SJSA1 (cell line): Measurements from ENCODE around the gene DNM2. TPM values are rescaled to one million over a fixed set of nuclear protein-coding genes. Genes with fewer than 3 reads are reported as not detected.
"Not testable (repeated sequence)": the region's sequence is repeated elsewhere in the genome, so short reads cannot be mapped to it uniquely, and the experiment has no call there.

ENCODE experiments used
- DNase-seq, 2 experiments: peaks; one replicate each; pipeline ENCODE4 v3.0.0-alpha.2; 2015 to 2020; ENCODE audit warnings: low spot score in 2 of 2, low read depth in 1 of 2
- H3K27ac ChIP-seq: fragments of 250-450 bp; sonication (Bioruptor Pico); 2 replicates; pipeline ENCODE4 v1.5.1; 2020; ENCODE audit warnings: mild to moderate bottlenecking, moderate library complexity
- H3K27me3 ChIP-seq: fragments of 250-450 bp; sonication (Bioruptor Pico); replicated peaks from 2 replicates; pipeline ENCODE4 v1.5.1; 2020; ENCODE audit warnings: mild to moderate bottlenecking, moderate library complexity
- H3K36me3 ChIP-seq: fragments of 250-450 bp; sonication (Bioruptor Pico); 2 replicates; pipeline ENCODE4 v1.5.1; 2020; ENCODE audit warnings: mild to moderate bottlenecking
- H3K4me1 ChIP-seq: fragments of 250-450 bp; sonication (Bioruptor Pico); replicated peaks from 2 replicates; pipeline ENCODE4 v1.6.1; 2021; ENCODE audit warnings: mild to moderate bottlenecking
- H3K4me3 ChIP-seq: fragments of 250-450 bp; sonication (Bioruptor Pico); 2 replicates; pipeline ENCODE4 v1.5.1; 2020; ENCODE audit warnings: mild to moderate bottlenecking
- H3K9me3 ChIP-seq: fragments of 250-450 bp; sonication (Bioruptor Pico); replicated peaks from 2 replicates; pipeline ENCODE4 v1.5.1; 2020; ENCODE audit warnings: mild to moderate bottlenecking
- total RNA-seq: library from RNA; depleted of rRNA; stranded (reverse); fragments of >200 nt; shearing (Covaris generic); gene quantifications from 2 replicates; pipeline ENCODE4 v1.2.3, GENCODE V29; 2014

The DNM2 gene
- total RNA-seq, 1 experiment from 2014 or later, result 58.4 TPM

DNA sequence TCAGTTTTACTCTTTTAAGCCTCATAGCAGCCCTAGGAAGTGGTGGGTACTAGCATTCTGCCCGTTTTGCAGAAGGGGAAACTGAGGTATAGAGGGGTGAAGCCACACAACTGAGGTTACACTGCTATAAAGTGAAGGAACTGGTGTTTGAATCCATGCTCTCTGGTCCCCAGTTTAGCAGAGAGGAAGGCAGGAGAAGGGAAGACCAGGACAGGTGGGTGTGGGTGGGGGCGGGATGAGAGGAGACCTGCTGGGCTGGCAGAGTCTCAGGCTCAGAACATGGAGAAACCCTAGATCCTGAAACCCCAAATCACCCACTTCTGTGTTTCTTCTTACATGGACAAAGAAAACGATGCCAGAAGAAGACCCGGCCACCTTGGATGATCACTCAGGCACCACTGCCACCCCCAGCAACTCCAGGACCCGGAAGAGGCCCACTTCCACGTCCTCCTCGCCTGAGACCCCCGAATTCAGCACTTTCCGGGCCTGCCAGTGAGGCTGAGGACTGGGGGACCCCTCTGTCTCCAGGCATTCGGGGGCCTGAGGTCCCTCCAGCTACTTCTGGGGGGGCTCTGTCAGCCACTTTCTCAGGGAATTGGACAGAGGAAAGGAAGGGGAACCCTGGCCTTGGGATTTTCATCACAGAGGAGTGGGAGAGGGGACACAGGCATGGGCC lies 151.1 kb downstream of the DNM2 start:
- Histone ChIP-seq H3K9me3 (no peaks in the 10 kb centered on the region), H3K4me1 (peaks cover 19% of the 10 kb centered on the region), H3K4me3 (no peak overlapping the region), H3K27me3 (no peaks in the 10 kb centered on the region), H3K36me3 (peaks cover 3% of the 10 kb centered on the region; the same call in 1 of the 2 replicates), H3K27ac (no peak overlapping the region)
- DNase-seq, result no peak

DNA sequence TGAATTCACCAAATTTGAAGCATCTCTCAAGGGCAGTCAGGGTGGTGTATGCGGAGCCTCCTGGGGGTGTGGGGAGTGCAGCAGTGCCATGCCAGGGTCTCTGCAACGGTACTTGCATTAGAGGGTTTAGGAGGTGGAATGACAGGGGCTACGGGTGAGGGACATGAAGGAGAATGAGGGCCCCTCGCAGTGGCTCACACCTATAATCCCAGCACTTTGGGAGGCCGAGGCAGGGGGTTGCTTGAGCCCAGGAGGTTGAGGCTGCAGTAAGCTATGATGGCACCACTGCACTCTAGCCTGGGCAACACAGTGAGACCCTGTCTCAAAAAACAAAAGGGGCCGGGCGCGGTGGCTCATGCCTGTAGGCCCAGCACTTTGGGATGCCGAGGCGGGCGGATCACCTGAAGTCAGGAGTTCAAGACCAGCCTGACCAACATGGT lies 152.0 kb downstream of the DNM2 start:
- not testable (repeated sequence) for H3K36me3 ChIP-seq, DNase-seq, H3K4me3 ChIP-seq, H3K9me3 ChIP-seq, H3K27me3 ChIP-seq, H3K27ac ChIP-seq
- peaks cover 16% of the 10 kb centered on the region for H3K4me1 ChIP-seq

DNA sequence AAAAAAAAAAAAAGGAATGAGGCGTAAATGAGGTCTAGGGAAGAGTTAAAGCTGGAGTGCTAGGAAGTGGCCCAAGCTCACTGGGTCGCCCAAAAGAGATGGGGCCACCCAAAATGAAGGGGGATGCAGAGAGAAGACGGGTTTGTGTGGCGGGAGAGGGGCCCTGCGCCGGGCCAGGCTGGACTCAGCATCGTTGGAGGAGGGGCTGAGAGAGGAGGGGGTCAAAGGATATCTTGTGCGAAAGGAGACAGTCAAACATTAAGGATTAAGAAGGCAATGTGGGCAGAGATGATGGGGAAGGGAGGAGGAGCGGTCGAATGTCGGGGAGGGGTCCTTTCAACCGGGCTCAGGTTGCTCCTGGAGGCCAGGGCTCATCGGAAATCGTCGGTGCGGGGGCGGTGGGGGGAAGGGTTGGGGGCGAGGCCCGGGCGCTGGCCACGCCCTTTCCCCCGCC lies 152.6 kb downstream of the DNM2 start:
- Histone ChIP-seq H3K36me3 (peaks cover 6% of the 10 kb centered on the region; the same call in 1 of the 2 replicates), H3K27me3 (no peaks in the 10 kb centered on the region), H3K4me1 (peaks cover 16% of the 10 kb centered on the region), H3K4me3 (peak overlapping the region; percentile 36), H3K27ac (peak overlapping the region; percentile 47), H3K9me3 (no peaks in the 10 kb centered on the region)
- no peak for DNase-seq

DNA sequence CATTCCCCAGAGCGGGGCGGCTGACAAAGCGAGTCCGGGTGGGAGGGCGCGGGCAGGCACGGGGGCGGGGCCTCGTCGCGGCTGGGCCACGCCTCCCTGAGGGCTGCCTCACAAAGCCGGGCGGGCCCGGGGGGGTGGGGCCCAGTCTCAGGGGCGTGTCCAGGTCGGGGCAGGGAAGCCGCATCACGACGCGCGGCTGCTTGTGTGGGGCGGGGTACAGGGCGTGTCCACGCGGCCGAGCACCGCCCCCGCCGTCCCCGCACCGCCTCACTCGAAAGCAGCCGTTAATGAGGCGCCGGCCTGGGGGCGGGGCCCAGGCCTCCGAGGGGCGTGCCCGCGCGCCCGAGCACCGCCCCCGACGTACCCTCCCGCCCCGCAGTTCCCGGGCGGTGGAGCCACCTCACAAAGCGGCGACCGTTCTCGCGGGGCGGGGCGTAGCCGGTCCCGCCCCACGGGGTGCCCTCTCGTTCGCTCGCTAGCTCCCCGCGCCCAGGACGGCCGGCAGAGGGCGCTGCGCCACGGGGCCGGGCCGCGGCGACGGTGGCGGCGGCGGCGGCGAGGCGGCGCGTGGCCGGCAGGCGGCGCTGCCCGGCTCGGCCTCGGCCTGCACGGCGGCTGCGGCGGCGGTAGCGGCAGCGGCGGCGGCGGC lies 153.2 kb downstream of the DNM2 start, which contains the start of gene CARM1:
Gene CARM1, plus strand, starts transcription at position 599 of the 649 bp plus-strand sequence. CDS start 150 bp downstream, outside the sequence.
- Histone ChIP-seq H3K4me3 (peak within 1 kb of the TSS; percentile 93), H3K9me3 (no peaks in the 10 kb centered on the region), H3K36me3 (peaks cover 6% of the 10 kb centered on the region; the same call in 1 of the 2 replicates), H3K27me3 (no peaks in the 10 kb centered on the region), H3K4me1 (peaks cover 16% of the 10 kb centered on the region), H3K27ac (peak within 1 kb of the TSS; percentile 47)
- DNase-seq, result peak; percentile 99 to 100

DNA sequence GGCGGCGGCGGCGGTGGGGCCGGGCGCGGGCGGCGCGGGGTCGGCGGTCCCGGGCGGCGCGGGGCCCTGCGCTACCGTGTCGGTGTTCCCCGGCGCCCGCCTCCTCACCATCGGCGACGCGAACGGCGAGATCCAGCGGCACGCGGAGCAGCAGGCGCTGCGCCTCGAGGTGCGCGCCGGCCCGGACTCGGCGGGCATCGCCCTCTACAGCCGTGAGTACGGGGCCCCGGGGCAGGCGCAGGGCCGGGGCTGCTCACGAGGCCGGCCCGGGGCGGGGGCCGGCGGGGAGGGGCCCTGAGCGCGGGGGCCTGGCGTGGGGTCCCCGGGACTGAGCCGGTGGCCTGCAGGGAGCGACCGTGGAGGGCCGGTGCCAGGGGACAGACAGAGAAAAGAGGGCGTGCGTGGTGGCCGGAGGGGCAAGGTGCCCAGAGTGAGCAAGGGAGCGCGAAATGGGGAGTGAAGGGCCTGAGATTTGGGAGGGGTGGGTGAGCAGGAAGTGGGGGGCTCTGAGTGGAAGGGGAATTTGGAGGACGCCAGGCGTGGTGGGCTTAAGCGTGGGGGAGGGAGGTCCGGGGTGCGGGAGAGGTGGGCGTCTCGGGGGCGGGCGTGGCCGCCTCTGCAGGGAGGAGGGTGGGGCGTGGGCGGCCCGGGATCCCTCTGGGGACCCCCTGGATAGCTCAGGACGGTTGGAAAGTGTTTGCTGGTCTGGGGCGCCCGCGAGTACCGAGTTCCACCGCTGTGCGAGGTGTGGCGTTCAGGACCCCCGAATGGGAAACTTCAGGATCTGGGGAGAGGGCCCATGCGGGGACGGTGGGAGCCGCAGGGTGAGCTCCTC lies 154.0 kb downstream of the DNM2 start:
- Histone ChIP-seq H3K36me3 (peaks cover 6% of the 10 kb centered on the region; the same call in 1 of the 2 replicates), H3K9me3 (no peaks in the 10 kb centered on the region), H3K27ac (peak overlapping the region; percentile 46; the same call in 1 of the 2 replicates), H3K4me1 (peaks cover 16% of the 10 kb centered on the region), H3K4me3 (peak overlapping the region; percentile 93), H3K27me3 (no peaks in the 10 kb centered on the region)
- DNase-seq, result no peak

DNA sequence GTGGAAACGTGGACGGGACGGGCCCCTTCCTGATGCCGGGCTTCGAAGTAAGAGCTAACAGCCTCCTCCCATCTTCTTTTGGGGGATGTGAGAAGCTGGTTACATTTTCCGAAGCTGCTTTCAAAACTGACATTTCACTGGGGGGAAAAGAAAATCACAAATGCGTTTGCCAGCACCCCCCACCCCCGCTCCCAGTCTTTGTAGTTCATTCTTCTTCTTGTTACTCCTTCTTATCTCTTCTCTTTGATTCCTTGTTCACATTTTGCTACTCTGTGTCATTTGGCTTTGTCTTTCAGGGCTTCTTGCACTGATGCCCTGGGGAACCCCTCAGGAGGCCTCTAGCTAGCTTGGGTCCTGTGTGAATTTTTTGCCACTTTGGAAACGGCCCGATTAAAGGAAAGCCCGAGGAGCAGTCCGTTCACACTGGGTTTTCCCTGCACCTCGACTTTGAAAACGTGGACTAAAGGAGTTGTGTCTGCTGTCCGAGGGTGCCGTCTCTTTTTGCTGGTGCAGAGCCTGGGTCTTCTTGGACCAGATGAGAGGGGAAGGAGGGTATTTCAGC lies 154.7 kb downstream of the DNM2 start:
- no peak for DNase-seq
- Histone ChIP-seq H3K4me1 (peaks cover 16% of the 10 kb centered on the region), H3K4me3 (peak overlapping the region; percentile 93), H3K36me3 (peaks cover 6% of the 10 kb centered on the region; the same call in 1 of the 2 replicates), H3K27ac (no peak overlapping the region), H3K9me3 (no peaks in the 10 kb centered on the region), H3K27me3 (no peaks in the 10 kb centered on the region)

DNA sequence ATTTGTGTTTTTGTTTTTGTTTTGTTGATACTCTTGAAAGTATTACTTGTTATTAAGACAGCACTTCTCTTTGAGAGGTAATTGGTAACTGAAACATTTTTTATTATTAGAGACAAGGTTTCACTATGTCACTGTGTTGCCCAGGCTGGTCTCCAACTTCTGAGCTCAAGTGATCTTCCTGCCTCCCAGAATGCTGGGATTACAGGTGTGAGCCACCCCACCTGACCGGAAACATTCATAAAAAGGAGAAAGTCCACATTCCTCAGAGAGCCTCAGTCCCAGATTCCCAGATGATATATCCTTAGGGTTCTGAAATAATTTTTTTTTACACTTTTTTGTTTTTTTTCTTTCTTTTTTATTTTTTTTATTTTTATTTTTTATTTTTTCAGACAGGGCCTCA lies 156.1 kb downstream of the DNM2 start:
- no peak overlapping the region for H3K4me3 ChIP-seq
- DNase-seq, result no peak
- peaks cover 16% of the 10 kb centered on the region for H3K4me1 ChIP-seq
- H3K27me3 ChIP-seq, result no peaks in the 10 kb centered on the region
- no peaks in the 10 kb centered on the region for H3K9me3 ChIP-seq
- peaks cover 6% of the 10 kb centered on the region; the same call in 1 of the 2 replicates for H3K36me3 ChIP-seq
- H3K27ac ChIP-seq, result no peak overlapping the region

DNA sequence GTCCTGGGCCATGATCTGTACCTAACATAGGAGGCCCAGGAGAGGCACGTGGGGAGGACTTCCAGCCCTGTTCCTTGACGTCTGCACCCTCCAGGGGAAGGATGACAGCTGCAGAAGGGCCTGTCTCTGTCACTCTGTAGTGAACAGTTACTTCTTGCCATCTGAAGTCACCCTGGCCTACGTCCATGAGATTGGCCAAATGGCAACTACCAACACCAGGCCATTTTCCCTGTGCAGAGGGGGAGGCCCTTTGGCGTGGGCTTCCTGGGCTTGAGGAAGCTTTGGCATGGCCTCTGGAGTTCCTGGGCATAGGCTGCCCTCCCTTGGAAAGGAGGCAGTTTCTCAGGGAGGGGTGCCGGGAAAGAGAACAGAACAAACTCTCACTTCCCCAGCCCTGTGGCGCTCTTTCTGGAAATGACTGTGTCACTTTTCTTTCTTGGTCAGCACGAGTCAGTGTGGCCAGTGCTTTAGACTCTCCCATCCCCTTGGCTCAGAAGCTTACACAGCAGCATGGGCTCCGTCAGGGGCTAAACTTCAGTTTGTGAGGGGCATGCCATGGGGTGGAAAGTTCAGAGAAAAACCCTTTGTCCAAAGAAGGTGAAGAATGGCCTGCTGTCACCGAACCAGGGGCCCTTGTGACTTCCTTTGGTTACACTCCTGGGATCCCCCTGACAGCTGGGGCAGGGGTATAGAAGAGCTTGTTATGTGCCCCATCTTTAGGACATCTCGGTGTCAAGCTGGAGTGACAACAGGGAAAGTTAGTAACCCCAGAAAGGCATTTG lies 158.8 kb downstream of the DNM2 start:
- H3K4me3 ChIP-seq, result no peak overlapping the region
- H3K27ac ChIP-seq, result no peak overlapping the region
- peaks cover 10% of the 10 kb centered on the region for H3K4me1 ChIP-seq
- H3K9me3 ChIP-seq, result no peaks in the 10 kb centered on the region
- peaks cover 6% of the 10 kb centered on the region; the same call in 1 of the 2 replicates for H3K36me3 ChIP-seq
- no peaks in the 10 kb centered on the region for H3K27me3 ChIP-seq
- no peak for DNase-seq

DNA sequence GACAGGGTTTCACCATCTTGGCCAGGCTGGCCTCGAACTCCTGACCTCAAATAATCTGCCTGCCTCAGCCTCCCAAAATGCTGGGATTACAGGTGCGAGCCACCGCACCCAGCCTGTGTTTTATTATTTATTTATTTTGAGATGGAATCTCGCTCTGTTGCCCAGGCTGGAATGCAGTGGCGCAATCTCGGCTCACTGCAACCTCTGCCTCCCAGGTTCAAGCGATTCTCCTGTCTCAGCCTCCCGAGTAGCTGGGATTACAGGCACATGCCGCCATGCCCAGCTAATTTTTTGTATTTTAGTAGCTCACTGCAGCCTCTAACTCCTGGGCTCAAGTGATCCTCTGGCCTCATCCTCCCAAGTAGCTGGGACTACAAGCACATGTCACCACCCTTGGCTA lies 159.7 kb downstream of the DNM2 start:
- H3K4me3 ChIP-seq, H3K4me1 ChIP-seq, H3K9me3 ChIP-seq, DNase-seq, H3K27me3 ChIP-seq, H3K36me3 ChIP-seq, H3K27ac ChIP-seq: not testable (repeated sequence)

DNA sequence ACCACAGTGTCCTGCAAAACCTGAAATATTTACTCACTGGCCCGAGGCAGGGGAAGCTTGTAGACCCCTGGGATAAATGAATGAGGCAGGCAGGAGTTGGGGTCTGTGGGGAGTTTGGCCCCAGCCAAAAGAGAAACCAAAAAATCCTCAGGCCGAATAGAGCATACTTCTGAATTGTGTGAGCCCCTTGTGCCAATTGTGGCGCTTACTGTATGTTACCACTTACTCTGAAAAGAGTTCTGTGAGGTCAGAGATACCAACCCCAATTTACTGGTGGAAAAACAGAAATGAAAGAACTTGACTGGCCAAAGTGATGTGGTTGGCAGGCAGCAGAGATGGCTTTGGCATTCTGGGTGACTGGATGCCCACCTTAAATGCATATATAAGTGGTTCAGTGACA lies 160.4 kb downstream of the DNM2 start:
- peaks cover 3% of the 10 kb centered on the region; the same call in 1 of the 2 replicates for H3K36me3 ChIP-seq
- no peak overlapping the region for H3K4me3 ChIP-seq
- DNase-seq, result no peak
- no peaks in the 10 kb centered on the region for H3K27me3 ChIP-seq
- H3K27ac ChIP-seq, result no peak overlapping the region
- H3K4me1 ChIP-seq, result no peaks in the 10 kb centered on the region
- H3K9me3 ChIP-seq, result no peaks in the 10 kb centered on the region
